GM12878 (cell line): ENCODE results near the gene RNMT. TPM values are rescaled to one million over a fixed set of nuclear protein-coding genes. Genes with fewer than 3 reads are reported as not detected.

ENCODE experiments used
- ATAC-seq: fragments of 200-7000 bp; cut with Tn5 transposase; 3 replicates; pipeline ENCODE4 v1.9.1; 2020; ENCODE audit warnings: mild to moderate bottlenecking, moderate library complexity
- BruUV-seq: library from RNA; stranded (reverse); fragments of 400-500 nt; replicated peaks from 2 replicates; lab custom pipeline; 2021; lab: Mats Ljungman, UMichigan
- CTCF ChIA-PET: fragments of 300-600 bp; sonication (Branson Sonifier 250); formaldehyde crosslinking; extraction: SDS; loops from one replicate; lab custom pipeline; 2021; ENCODE audit warnings: inconsistent platforms; lab: Yijun Ruan, JAX
- POLR2A ChIA-PET: fragments of 350-600 bp; formaldehyde crosslinking; extraction: SDS; loops from one replicate; lab custom pipeline; 2021; ENCODE audit warnings: inconsistent platforms; lab: Charles Lee
- RAD21 ChIA-PET: fragments of 300-600 bp; sonication (Branson Sonifier 250); formaldehyde crosslinking; loops from one replicate; lab custom pipeline; 2023; ENCODE audit warnings: antibody characterized with exemption; ENCODE audit not compliant: unreplicated experiment; lab: Charles Lee
- SMC1A ChIA-PET: fragments of 300-600 bp; sonication (Branson Sonifier 250); formaldehyde crosslinking; loops from one replicate; lab custom pipeline; 2023; ENCODE audit not compliant: unreplicated experiment, uncharacterized antibody; lab: Charles Lee
- DNase-seq: peaks from one replicate; pipeline ENCODE4 v3.0.0-alpha.2; 2011; ENCODE audit warnings: low read depth, low spot score
- FAIRE-seq: peaks from 3 replicates; lab custom pipeline; 2011; peaks lifted over from hg19 to GRCh38; lab: Jason Lieb, UNC
- H2AFZ ChIP-seq: 2 replicates; pipeline ENCODE4 v1.6.0; 2011; ENCODE audit warnings: low read depth, low read length, control low read depth; ENCODE audit not compliant: control insufficient read depth
- H3K27ac ChIP-seq: 2 replicates; pipeline ENCODE4 v1.5.1; 2011; ENCODE audit warnings: control low read depth; ENCODE audit not compliant: control insufficient read depth, insufficient read depth
- H3K27me3 ChIP-seq, 2 experiments: replicated peaks in 1 of 2; 2 replicates each; pipeline versions ENCODE4 v1.6.0 to v1.6.1; 2011; ENCODE audit warnings: low read length in 1 of 2; ENCODE audit not compliant: control insufficient read depth in 2 of 2, insufficient read depth in 2 of 2
- H3K36me3 ChIP-seq, 2 experiments: 2 replicates each; pipeline ENCODE4 v1.5.1; 2011; ENCODE audit warnings: low read length in 1 of 2; ENCODE audit not compliant: control insufficient read depth in 2 of 2, insufficient read depth in 2 of 2
- H3K4me1 ChIP-seq: 2 replicates; pipeline ENCODE4 v1.6.1; 2011; ENCODE audit warnings: mild to moderate bottlenecking, low read length, moderate library complexity, mixed read lengths; ENCODE audit not compliant: control insufficient read depth, insufficient read depth
- H3K4me2 ChIP-seq: 2 replicates; pipeline ENCODE4 v1.6.0; 2011; ENCODE audit warnings: control low read depth; ENCODE audit not compliant: control insufficient read depth, insufficient read depth
- H3K4me3 ChIP-seq: fragments of 200-600 bp; sonication (generic); 2 replicates; pipeline ENCODE4 v1.5.1; 2016
- H3K79me2 ChIP-seq: 2 replicates; pipeline ENCODE4 v1.6.0; 2011; ENCODE audit warnings: low read length; ENCODE audit not compliant: control insufficient read depth, insufficient read depth
- H3K9ac ChIP-seq: 2 replicates; pipeline ENCODE4 v1.8.0; 2011; ENCODE audit warnings: low read length, control low read depth, mixed read lengths; ENCODE audit not compliant: control insufficient read depth, insufficient read depth
- H3K9me3 ChIP-seq: replicated peaks from 3 replicates; pipeline ENCODE4 v1.5.1; 2011; ENCODE audit warnings: mild to moderate bottlenecking, low read length; ENCODE audit not compliant: control insufficient read depth, insufficient read depth
- H4K20me1 ChIP-seq: 2 replicates; pipeline ENCODE4 v1.6.0; 2011; ENCODE audit not compliant: control insufficient read depth, insufficient read depth
- CHD2 ChIP-seq: IDR thresholded peaks from 2 replicates; pipeline ENCODE4 v1.6.1; 2011; ENCODE audit warnings: low read depth, low read length, improper control_type of control experiment, borderline replicate concordance
- EED ChIP-seq: sonication (generic); IDR thresholded peaks from 2 replicates; pipeline ENCODE4 v1.6.1; 2016; ENCODE audit warnings: antibody characterized with exemption, low read depth
- ELK1 ChIP-seq: IDR thresholded peaks from 2 replicates; pipeline ENCODE4 v1.6.1; 2012; ENCODE audit warnings: low read depth, low read length, improper control_type of control experiment
- HDAC6 ChIP-seq: fragments of 200-600 bp; sonication (generic); IDR thresholded peaks from one replicate; pipeline ENCODE4 v1.8.0; 2017; ENCODE audit warnings: antibody characterized with exemption; ENCODE audit not compliant: unreplicated experiment
- MYC ChIP-seq: IDR thresholded peaks from 2 replicates; pipeline ENCODE4 v1.6.1; 2011; ENCODE audit warnings: mild to moderate bottlenecking, low read length, moderate library complexity, inconsistent platforms; ENCODE audit not compliant: insufficient read depth, insufficient replicate concordance, insufficient read length, severe bottlenecking
- NFYB ChIP-seq: IDR thresholded peaks from 2 replicates; pipeline ENCODE4 v1.6.1; 2011; ENCODE audit warnings: low read depth, mild to moderate bottlenecking, low read length, improper control_type of control experiment, moderate library complexity; ENCODE audit not compliant: insufficient read depth
- SKIL ChIP-seq: fragments of 450-650 bp; IDR thresholded peaks from 2 replicates; pipeline ENCODE4 v1.6.1; 2017; ENCODE audit warnings: mild to moderate bottlenecking, low read depth, inconsistent platforms; ENCODE audit not compliant: poor library complexity, severe bottlenecking
- SUZ12 ChIP-seq: fragments of 200-600 bp; sonication (generic); IDR thresholded peaks from one replicate; pipeline ENCODE4 v1.6.1; 2018; ENCODE audit warnings: antibody characterized with exemption, mild to moderate bottlenecking; ENCODE audit not compliant: unreplicated experiment
- USF1 ChIP-seq: IDR thresholded peaks from 2 replicates; pipeline ENCODE4 v1.6.1; 2011; ENCODE audit warnings: borderline replicate concordance, low read depth, mild to moderate bottlenecking, moderate library complexity, mixed read lengths, low read length; ENCODE audit not compliant: insufficient read depth; ENCODE audit errors: extremely low read length
- ZNF217 ChIP-seq: fragments of 450-650 bp; IDR thresholded peaks from 2 replicates; pipeline ENCODE4 v1.6.1; 2017; ENCODE audit warnings: antibody characterized with exemption, mild to moderate bottlenecking
- WGBS: methylation state at CpG from one replicate; pipeline ENCODE4 v1.1.6; 2016; ENCODE audit warnings: low lambda C conversion rate; ENCODE audit not compliant: insufficient replicate concordance, insufficient coverage; ENCODE audit errors: missing lambda C conversion rate; 5-methylcytosine and 5-hydroxymethylcytosine counted together
- in situ Hi-C: fragments of 300-500 bp; cut with MboI; formaldehyde crosslinking; loops from 9 replicates; pipeline ENCODE4 v1.14.3; 2018; ENCODE audit warnings: mixed read lengths
- intact Hi-C: fragments of 100-400 bp; cut with micrococcal nuclease; formaldehyde crosslinking; loops from one replicate; pipeline ENCODE4 v1.14.2; 2022; ENCODE audit not compliant: unreplicated experiment
- polyA plus RNA-seq, 11 experiments: library from polyadenylated mRNA; depleted of rRNA in 4 of 11; unstranded in 6 of 11; stranded (reverse) in 5 of 11; fragments of >200 nt; fragmentation: Nextera tagmentation in 4 of 11; fragmentation: Illumina TruSeq in 1 of 11; extraction: Ambion mirVana in 4 of 11; extraction: Trizol in 1 of 11; gene quantifications; 1 replicate in 1 of 11; 2 replicates in 10 of 11; pipeline versions ENCODE4 v1.2.1 to v1.2.3, GENCODE V29; 2011 to 2016; ENCODE audit warnings: inconsistent platforms in 2 of 11, missing spikeins in 2 of 11, low read depth in 1 of 11
- total RNA-seq, 4 experiments: library from RNA; depleted of rRNA in 3 of 4; stranded (reverse); fragments of >200 nt in 3 of 4; fragmentation: Illumina TruSeq in 1 of 4; extraction: Trizol in 1 of 4; gene quantifications; 2 replicates each; pipeline versions ENCODE4 v1.2.1 to v1.2.3, GENCODE V29; 2013 to 2021

The RNMT gene
- total and polyA plus RNA-seq, 10 of the 15 experiments (the other 5 are each of a cell fraction or from before 2014, with no cell fraction given): 18.1 to 63.2 (median 38.8) TPM

GRCh38 chr18:13791181-13791580 is 64.7 kb downstream of the RNMT start:
- ChIA-PET CTCF (interaction anchor here (0.7 kb wide), 1 partner anchor 22 kb away, joined by 3 read pairs; no protein-coding TSS in a partner anchor), POLR2A (no interaction called here), SMC1A (no interaction called here), RAD21 (interaction anchor here (0.8 kb wide), 1 partner anchor 575 kb away, joined by 3 read pairs; no protein-coding TSS in a partner anchor)
- no peaks in the 10 kb centered on the region for H3K27me3 ChIP-seq
- H3K4me3 ChIP-seq: no peak overlapping the region
- FAIRE-seq (no peak), DNase-seq (no peak), ATAC-seq (no peak)
- no peaks in the 10 kb centered on the region for H3K9me3 ChIP-seq
- in situ Hi-C loops: no loop called here
- H3K4me2 ChIP-seq: no peak overlapping the region
- no peak overlapping the region for H3K27ac ChIP-seq
- no peaks in the 10 kb centered on the region for H3K36me3 ChIP-seq
- no peak overlapping the region for H2AFZ ChIP-seq
- BruUV-seq: no TSS peak
- WGBS: 64% methylated on average over 7 of the region's 7 CpGs
- no peaks in the 10 kb centered on the region for H3K79me2 ChIP-seq
- no peak overlapping the region for H3K9ac ChIP-seq
- H3K4me1 ChIP-seq: no peaks in the 10 kb centered on the region
- intact Hi-C loops: no loop called here
- TF ChIP-seq SKIL (no peak), CHD2 (no peak), NFYB (no peak)
- TF ChIP-seq, all 136 proteins: peak for 0
- H4K20me1 ChIP-seq: no peaks in the 10 kb centered on the region

GRCh38 chr18:13793819-13794218 is 67.3 kb downstream of the RNMT start:
- FAIRE-seq (no peak), DNase-seq (no peak), ATAC-seq (no peak)
- Histone ChIP-seq H3K27ac (no peak overlapping the region), H3K9me3 (no peaks in the 10 kb centered on the region), H3K27me3 (no peaks in the 10 kb centered on the region), H3K9ac (no peak overlapping the region), H3K4me3 (no peak overlapping the region), H3K79me2 (no peaks in the 10 kb centered on the region), H2AFZ (no peak overlapping the region), H4K20me1 (no peaks in the 10 kb centered on the region), H3K4me2 (no peak overlapping the region), H3K36me3 (no peaks in the 10 kb centered on the region), H3K4me1 (no peaks in the 10 kb centered on the region)
- no TSS peak for BruUV-seq
- ChIA-PET SMC1A (interaction anchor here (0.7 kb wide), 1 partner anchor 202 kb away, joined by 3 read pairs; no protein-coding TSS in a partner anchor), POLR2A (no interaction called here), RAD21 (no interaction called here), CTCF (no interaction called here)
- in situ Hi-C loops: no loop called here
- WGBS: 45% methylated on average over 7 of the region's 7 CpGs
- intact Hi-C loops: no loop called here
- TF ChIP-seq ZNF217 (no peak), USF1 (no peak), HDAC6 (no peak), ELK1 (no peak), SUZ12 (no peak), EED (no peak), MYC (no peak)
